Measurements from ENCODE around the gene ASB13.

GRCh38 chr10:5625992-5626777, 40.2 kb downstream of the ASB13 start:
- no peak for TF ChIP-seq CTCF (IDR thresholded peaks at IDR 0.05)
- no peak for TF ChIP-seq POLR2A (IDR thresholded peaks at IDR 0.05)
